GM12875 (cell line): ENCODE measurements around the gene ACOT12.

Source experiments
- H3K4me3 ChIP-seq: one replicate; pipeline ENCODE4 v1.5.1; 2011; ENCODE audit warnings: low read depth, low read length, control low read depth
- TF ChIP-seq, protein P1 (sequence below): IDR thresholded peaks from 2 replicates; pipeline ENCODE4 v1.5.1; 2011; ENCODE audit warnings: low read depth, mild to moderate bottlenecking, control low read depth, inconsistent platforms, low read length, moderate library complexity, borderline replicate concordance; ENCODE audit not compliant: insufficient read depth

The ACOT12 gene

GRCh38 chr5:81359881-81360280 lies 34.1 kb downstream of the ACOT12 start:
- TF ChIP-seq, protein P1, sequence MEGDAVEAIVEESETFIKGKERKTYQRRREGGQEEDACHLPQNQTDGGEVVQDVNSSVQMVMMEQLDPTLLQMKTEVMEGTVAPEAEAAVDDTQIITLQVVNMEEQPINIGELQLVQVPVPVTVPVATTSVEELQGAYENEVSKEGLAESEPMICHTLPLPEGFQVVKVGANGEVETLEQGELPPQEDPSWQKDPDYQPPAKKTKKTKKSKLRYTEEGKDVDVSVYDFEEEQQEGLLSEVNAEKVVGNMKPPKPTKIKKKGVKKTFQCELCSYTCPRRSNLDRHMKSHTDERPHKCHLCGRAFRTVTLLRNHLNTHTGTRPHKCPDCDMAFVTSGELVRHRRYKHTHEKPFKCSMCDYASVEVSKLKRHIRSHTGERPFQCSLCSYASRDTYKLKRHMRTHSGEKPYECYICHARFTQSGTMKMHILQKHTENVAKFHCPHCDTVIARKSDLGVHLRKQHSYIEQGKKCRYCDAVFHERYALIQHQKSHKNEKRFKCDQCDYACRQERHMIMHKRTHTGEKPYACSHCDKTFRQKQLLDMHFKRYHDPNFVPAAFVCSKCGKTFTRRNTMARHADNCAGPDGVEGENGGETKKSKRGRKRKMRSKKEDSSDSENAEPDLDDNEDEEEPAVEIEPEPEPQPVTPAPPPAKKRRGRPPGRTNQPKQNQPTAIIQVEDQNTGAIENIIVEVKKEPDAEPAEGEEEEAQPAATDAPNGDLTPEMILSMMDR: no peak
- no peak overlapping the region for H3K4me3 ChIP-seq

GRCh38 chr5:81359108-81359507 lies 34.8 kb downstream of the ACOT12 start:
- TF ChIP-seq, protein P1: no peak
- no peak overlapping the region for H3K4me3 ChIP-seq

GRCh38 chr5:81355291-81356251 lies 38.4 kb downstream of the ACOT12 start:
- TF ChIP-seq, protein P1: no peak
- H3K4me3 ChIP-seq: no peak overlapping the region

DNA sequence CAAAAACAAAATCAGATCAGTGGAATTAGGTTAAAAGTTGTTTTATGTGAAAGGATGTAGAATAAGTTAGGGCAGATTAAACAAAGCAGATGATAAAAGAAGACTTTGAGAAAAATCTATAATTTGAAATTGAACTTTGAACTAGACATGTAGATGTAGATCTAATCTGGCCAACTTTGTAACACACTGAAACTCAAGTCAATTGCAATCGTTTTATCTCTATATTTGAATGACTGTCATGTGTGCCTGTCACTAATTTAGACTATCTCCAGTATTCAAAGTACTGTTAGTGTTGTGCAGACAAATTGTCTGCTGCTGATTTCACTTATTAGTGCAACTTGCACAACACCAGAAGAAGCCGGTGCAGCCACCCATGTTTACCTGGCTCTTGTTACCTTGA lies 39.8 kb downstream of the ACOT12 start:
- TF ChIP-seq, protein P1: no peak
- H3K4me3 ChIP-seq: no peak overlapping the region

DNA sequence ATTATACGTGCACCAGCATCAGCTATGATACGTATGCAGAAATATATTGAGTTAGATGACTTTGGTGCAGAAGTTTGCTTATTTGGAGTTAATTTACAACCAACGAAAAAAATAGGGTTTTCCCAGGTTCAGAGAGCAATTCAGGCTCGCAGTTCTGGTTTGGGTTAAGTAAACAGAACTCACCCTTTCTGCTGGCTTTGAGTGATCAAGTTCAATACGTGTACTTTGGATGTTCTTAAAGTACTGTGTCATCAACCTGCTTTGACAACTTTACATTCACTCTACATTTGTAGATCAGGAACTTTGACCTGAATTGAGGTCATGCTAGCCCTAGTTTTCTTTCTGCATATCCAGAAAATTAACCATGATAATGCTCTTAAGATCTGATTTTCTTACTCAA lies 40.7 kb downstream of the ACOT12 start:
- no peak overlapping the region for H3K4me3 ChIP-seq

GRCh38 chr5:81350507-81350906 lies 43.4 kb downstream of the ACOT12 start:
- TF ChIP-seq, protein P1: no peak
- H3K4me3 ChIP-seq: no peak overlapping the region

More for the DNA sequence above, 40.7 kb downstream of the ACOT12 start:
- TF ChIP-seq, protein P1: no peak

DNA sequence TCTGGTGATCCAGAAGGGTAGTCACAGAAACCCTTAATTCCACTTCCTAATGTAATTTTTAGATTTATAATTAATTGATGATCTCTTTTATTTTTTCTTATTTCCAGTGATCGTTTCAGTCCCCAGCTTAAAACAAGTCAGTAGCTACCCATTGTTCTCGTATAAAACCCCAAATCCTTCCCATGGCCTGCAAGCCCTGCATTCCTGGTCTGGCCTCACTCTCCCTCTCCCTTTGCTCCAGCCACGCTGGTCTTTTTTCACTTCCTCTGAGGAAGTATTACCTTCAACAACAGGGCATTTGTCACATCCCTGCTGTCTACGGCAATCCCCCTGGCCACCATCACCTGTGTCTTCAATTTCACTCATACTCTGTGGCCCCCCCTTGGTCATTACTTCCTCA lies 44.8 kb downstream of the ACOT12 start:
- no peak overlapping the region for H3K4me3 ChIP-seq
- TF ChIP-seq, protein P1: no peak
